HCT116 (cell line): Measurements from ENCODE around the gene DCUN1D1. TPM values are rescaled to one million over a fixed set of nuclear protein-coding genes. Genes with fewer than 3 reads are reported as not detected.

ENCODE experiments used
- ATAC-seq: fragments of 200-7000 bp; cut with Tn5 transposase; 2 replicates; pipeline ENCODE4 v1.9.1; 2020; ENCODE audit warnings: mild to moderate bottlenecking, moderate library complexity
- BruUV-seq: library from RNA; stranded (reverse); fragments of 400-500 nt; replicated peaks from 2 replicates; lab custom pipeline; 2021; lab: Mats Ljungman, UMichigan
- CTCF ChIA-PET: fragments of 300-600 bp; sonication (Branson Sonifier 250); formaldehyde crosslinking; loops from one replicate; lab custom pipeline; 2021; ENCODE audit warnings: antibody characterized with exemption; lab: Charles Lee
- POLR2A ChIA-PET: fragments of 300-600, 350-600 bp; sonication (Branson Sonifier 250); formaldehyde crosslinking; loops from one replicate; lab custom pipeline; 2021; ENCODE audit warnings: antibody characterized with exemption; lab: Charles Lee
- RAD21 ChIA-PET, 2 experiments: fragments of 300-600 bp; sonication (Branson Sonifier 250); formaldehyde crosslinking; loops; one replicate each; lab custom pipeline; 2023; ENCODE audit warnings: low total read pairs in 2 of 2; ENCODE audit not compliant: uncharacterized antibody in 2 of 2, unreplicated experiment in 2 of 2, low non-redundant PET in 1 of 2; lab: Charles Lee
- DNase-seq: peaks from one replicate; pipeline ENCODE4 v3.0.0-alpha.2; 2010; ENCODE audit warnings: low read depth, low spot score
- H2AFZ ChIP-seq: fragments of 200-600 bp; shearing (Covaris generic), sonication (generic); 2 replicates; pipeline ENCODE4 v1.6.1; 2017; ENCODE audit warnings: low read depth, mixed run types, mixed read lengths, antibody characterized with exemption, low read length; ENCODE audit not compliant: poor library complexity, severe bottlenecking
- H3K27ac ChIP-seq: 2 replicates; pipeline ENCODE4 v1.5.1; 2012; ENCODE audit warnings: low read depth, low read length
- H3K27me3 ChIP-seq: fragments of 200-600 bp; sonication (generic); 2 replicates; pipeline ENCODE4 v1.6.1; 2016; ENCODE audit warnings: mixed run types, low read length, mixed read lengths; ENCODE audit not compliant: insufficient read depth
- H3K36me3 ChIP-seq, 2 experiments: fragments of 200-500 bp in 1 of 2; fragments of 200-600 bp in 1 of 2; sonication (Bioruptor generic) in 1 of 2; sonication (generic) in 1 of 2; 2 replicates each; pipeline versions ENCODE4 v1.5.1 to v1.6.1; 2014 to 2016; ENCODE audit warnings: low read length in 2 of 2, inconsistent platforms in 1 of 2, mixed read lengths in 1 of 2, mixed run types in 1 of 2; ENCODE audit not compliant: insufficient read depth in 2 of 2, control insufficient read depth in 1 of 2
- H3K4me1 ChIP-seq, 2 experiments: fragments of 200-600 bp in 1 of 2; sonication (generic) in 1 of 2; 2 replicates each; pipeline versions ENCODE4 v1.5.1 to v1.6.1; 2012 to 2017; ENCODE audit warnings: low read length in 2 of 2, inconsistent platforms in 1 of 2, mild to moderate bottlenecking in 1 of 2, mixed read lengths in 1 of 2, mixed run types in 1 of 2, moderate library complexity in 1 of 2; ENCODE audit not compliant: insufficient read depth in 2 of 2, control insufficient read depth in 1 of 2
- H3K4me2 ChIP-seq: fragments of 200-600 bp; sonication (generic); 2 replicates; pipeline ENCODE4 v1.6.1; 2017; ENCODE audit warnings: mixed run types, low read length, mixed read lengths
- H3K4me3 ChIP-seq, 2 experiments: fragments of 200-600 bp in 1 of 2; sonication (generic) in 1 of 2; replicated peaks in 1 of 2; 2 replicates each; pipeline ENCODE4 v1.5.1; 2011 to 2016; ENCODE audit warnings: low read length in 2 of 2, control low read depth in 1 of 2, low read depth in 1 of 2, mild to moderate bottlenecking in 1 of 2, mixed read lengths in 1 of 2, mixed run types in 1 of 2
- H3K79me2 ChIP-seq: fragments of 200-600 bp; sonication (generic); 2 replicates; pipeline ENCODE4 v1.6.1; 2017; ENCODE audit warnings: mild to moderate bottlenecking, mixed run types, low read length, moderate library complexity, mixed read lengths; ENCODE audit not compliant: insufficient read depth
- H3K9ac ChIP-seq: fragments of 200-600 bp; sonication (generic); 2 replicates; pipeline ENCODE4 v1.6.1; 2016; ENCODE audit warnings: low read length, mixed read lengths
- H3K9me2 ChIP-seq: fragments of 200-600 bp; sonication (generic), shearing (Covaris generic); 2 replicates; pipeline ENCODE4 v1.6.1; 2017; ENCODE audit warnings: mixed run types, mild to moderate bottlenecking, moderate library complexity; ENCODE audit not compliant: insufficient read depth
- H3K9me3 ChIP-seq, 2 experiments: fragments of 200-500 bp in 1 of 2; fragments of 200-600 bp in 1 of 2; sonication (Bioruptor generic) in 1 of 2; sonication (generic) in 1 of 2; 2 replicates each; pipeline ENCODE4 v1.6.1; 2014 to 2017; ENCODE audit warnings: low read length in 2 of 2, mixed read lengths in 2 of 2, inconsistent platforms in 1 of 2, low read depth in 1 of 2, mild to moderate bottlenecking in 1 of 2, mixed run types in 1 of 2, moderate library complexity in 1 of 2; ENCODE audit not compliant: control insufficient read depth in 1 of 2, insufficient read depth in 1 of 2
- H4K20me1 ChIP-seq: fragments of 200-600 bp; sonication (generic), shearing (Covaris generic); 2 replicates; pipeline ENCODE4 v1.6.1; 2017; ENCODE audit warnings: mixed run types, mild to moderate bottlenecking, moderate library complexity; ENCODE audit not compliant: insufficient read depth
- CEBPB ChIP-seq: IDR thresholded peaks from 2 replicates; pipeline ENCODE4 v1.6.1; 2012; ENCODE audit warnings: low read depth
- EGR1 ChIP-seq: IDR thresholded peaks from 2 replicates; pipeline ENCODE4 v1.6.1; 2012; ENCODE audit warnings: low read depth
- EZH2 ChIP-seq: fragments of 200-600 bp; sonication (generic); IDR thresholded peaks from 2 replicates; pipeline ENCODE4 v1.6.1; 2017; ENCODE audit warnings: antibody characterized with exemption, mixed run types
- JUND ChIP-seq: IDR thresholded peaks from 2 replicates; pipeline ENCODE4 v1.6.1; 2012
- POLR2A ChIP-seq: IDR thresholded peaks from 2 replicates; pipeline ENCODE4 v1.7.0; 2011; ENCODE audit warnings: borderline replicate concordance; ENCODE audit not compliant: insufficient read depth, insufficient read length; ENCODE audit errors: extremely low read depth
- POLR2AphosphoS5 ChIP-seq: IDR thresholded peaks from 2 replicates; pipeline ENCODE4 v1.6.1; 2011; ENCODE audit warnings: mild to moderate bottlenecking, low read depth, low read length, moderate library complexity
- SP1 ChIP-seq: IDR thresholded peaks from 2 replicates; pipeline ENCODE4 v1.6.1; 2012; ENCODE audit warnings: low read depth
- ZFX ChIP-seq: fragments of 450-650 bp; IDR thresholded peaks from 2 replicates; pipeline ENCODE4 v1.6.1; 2017
- ZNF274 ChIP-seq: fragments of 200-500 bp; sonication (Bioruptor generic); IDR thresholded peaks from 2 replicates; pipeline ENCODE4 v1.6.1; 2014; ENCODE audit warnings: mild to moderate bottlenecking, low read depth, low read length, inconsistent platforms
- intact Hi-C: fragments of 100-400 bp; cut with micrococcal nuclease; formaldehyde crosslinking; loops from 2 replicates; pipeline ENCODE4 v1.10.0; 2022
- total RNA-seq: library from RNA; stranded (reverse); gene quantifications from one replicate; pipeline ENCODE4 v1.2.1, GENCODE V29; 2021; ENCODE audit not compliant: unreplicated experiment
- TF ChIP-seq, protein P1 (sequence below), 3 experiments: fragments of 200-600 bp in 1 of 3; sonication (generic) in 1 of 3; IDR thresholded peaks in 2 of 3; conservative IDR thresholded peaks in 1 of 3; 2 replicates each; pipeline ENCODE4 v1.5.1; 2012 to 2017; ENCODE audit warnings: low read depth in 2 of 3, low read length in 2 of 3, antibody characterized with exemption in 1 of 3, borderline replicate concordance in 1 of 3, control low read depth in 1 of 3, mild to moderate bottlenecking in 1 of 3, mixed read lengths in 1 of 3, mixed run types in 1 of 3, moderate library complexity in 1 of 3; ENCODE audit not compliant: insufficient read depth in 1 of 3

The DCUN1D1 gene
- total RNA-seq, 1 experiment from 2014 or later: 46.9 TPM

DNA sequence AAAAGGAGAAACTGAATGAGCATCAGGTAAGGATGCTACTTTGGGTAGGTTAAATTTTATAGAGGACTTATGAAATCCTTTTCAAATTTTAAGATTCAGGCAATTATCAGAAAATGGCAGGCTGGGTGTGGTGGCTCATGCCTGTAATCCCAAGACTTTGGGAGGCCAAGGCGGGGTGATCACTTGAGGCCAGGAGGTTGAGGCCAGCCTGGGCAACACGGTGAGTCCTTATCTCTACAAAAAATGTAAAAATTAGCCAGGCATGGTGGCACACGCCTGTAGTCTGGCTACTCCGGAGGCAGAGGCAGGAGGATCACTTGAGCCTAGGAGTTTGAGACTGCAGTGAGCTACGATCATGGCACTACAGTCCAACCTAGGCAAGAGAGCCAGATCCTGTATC, 23.1 kb downstream of the DCUN1D1 start:
- peaks cover 0 to 5% of the 10 kb centered on the region in 2 experiments; a peak in 1 of 4 replicates for H3K36me3 ChIP-seq
- no peak overlapping the region for H3K27ac ChIP-seq
- TF ChIP-seq EZH2 (no peak), ZFX (no peak), SP1 (no peak), ZNF274 (no peak), JUND (no peak), POLR2AphosphoS5 (no peak), EGR1 (no peak), CEBPB (no peak), POLR2A (no peak)
- TF ChIP-seq, protein P1, sequence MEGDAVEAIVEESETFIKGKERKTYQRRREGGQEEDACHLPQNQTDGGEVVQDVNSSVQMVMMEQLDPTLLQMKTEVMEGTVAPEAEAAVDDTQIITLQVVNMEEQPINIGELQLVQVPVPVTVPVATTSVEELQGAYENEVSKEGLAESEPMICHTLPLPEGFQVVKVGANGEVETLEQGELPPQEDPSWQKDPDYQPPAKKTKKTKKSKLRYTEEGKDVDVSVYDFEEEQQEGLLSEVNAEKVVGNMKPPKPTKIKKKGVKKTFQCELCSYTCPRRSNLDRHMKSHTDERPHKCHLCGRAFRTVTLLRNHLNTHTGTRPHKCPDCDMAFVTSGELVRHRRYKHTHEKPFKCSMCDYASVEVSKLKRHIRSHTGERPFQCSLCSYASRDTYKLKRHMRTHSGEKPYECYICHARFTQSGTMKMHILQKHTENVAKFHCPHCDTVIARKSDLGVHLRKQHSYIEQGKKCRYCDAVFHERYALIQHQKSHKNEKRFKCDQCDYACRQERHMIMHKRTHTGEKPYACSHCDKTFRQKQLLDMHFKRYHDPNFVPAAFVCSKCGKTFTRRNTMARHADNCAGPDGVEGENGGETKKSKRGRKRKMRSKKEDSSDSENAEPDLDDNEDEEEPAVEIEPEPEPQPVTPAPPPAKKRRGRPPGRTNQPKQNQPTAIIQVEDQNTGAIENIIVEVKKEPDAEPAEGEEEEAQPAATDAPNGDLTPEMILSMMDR (IDR thresholded peaks at IDR 0.05 in 2 of 3, conservative IDR thresholded peaks at IDR 0.05 in 1 of 3; ENCODE audit: borderline replicate concordance in 1 of 3, insufficient read depth in 1 of 3, low read depth in 2 of 3, low read length in 2 of 3): no peak
- no TSS peak for BruUV-seq
- intact Hi-C loops: no loop called here
- H3K9me2 ChIP-seq: no peaks in the 10 kb centered on the region
- H4K20me1 ChIP-seq: no peaks in the 10 kb centered on the region
- H3K4me2 ChIP-seq: no peak overlapping the region
- no peak overlapping the region for H2AFZ ChIP-seq
- ChIA-PET POLR2A (no interaction called here), RAD21 (no interaction called here), CTCF (interaction anchor here (0.6 kb wide), 1 partner anchor 14 kb away, joined by 3 read pairs; no protein-coding TSS in a partner anchor)
- H3K27me3 ChIP-seq: no peaks in the 10 kb centered on the region
- H3K4me3 ChIP-seq: no peak overlapping the region
- no peak for ATAC-seq
- H3K9ac ChIP-seq: no peak overlapping the region
- no peaks in the 10 kb centered on the region for H3K9me3 ChIP-seq
- DNase-seq: no peak
- H3K4me1 ChIP-seq: no peaks in the 10 kb centered on the region
- no peaks in the 10 kb centered on the region for H3K79me2 ChIP-seq
